GM12878 (cell line): ENCODE data around the gene ZNF581. TPM values are rescaled to one million over a fixed set of nuclear protein-coding genes. Genes with fewer than 3 reads are reported as not detected.
A peak's percentile ranks its signal among the peaks of the same experiment; 100 is the strongest.

Experiments
- CBFB ChIP-seq: IDR thresholded peaks from 2 replicates; pipeline ENCODE4 v1.6.1; 2016; ENCODE audit warnings: antibody characterized with exemption, low read depth
- CBX3 ChIP-seq: fragments of 200-600 bp; sonication (generic); IDR thresholded peaks from 2 replicates; pipeline ENCODE4 v1.6.1; 2016; ENCODE audit warnings: low read depth, borderline replicate concordance
- EGR1 ChIP-seq, 2 experiments: IDR thresholded peaks; 1 replicate in 1 of 2; 2 replicates in 1 of 2; pipeline ENCODE4 v1.6.1; 2011 to 2012; ENCODE audit warnings: low read depth in 2 of 2, low read length in 2 of 2, borderline replicate concordance in 1 of 2, mild to moderate bottlenecking in 1 of 2, moderate library complexity in 1 of 2
- HSF1 ChIP-seq: fragments of 150-350 bp; IDR thresholded peaks from 2 replicates; pipeline ENCODE4 v1.6.1; 2014; ENCODE audit warnings: mild to moderate bottlenecking, low read depth, low read length
- IRF3 ChIP-seq: fragments of 450-650 bp; IDR thresholded peaks from 2 replicates; pipeline ENCODE4 v1.6.1; 2014; ENCODE audit warnings: mild to moderate bottlenecking
- IRF4 ChIP-seq: IDR thresholded peaks from 2 replicates; pipeline ENCODE4 v1.6.1; 2011; ENCODE audit warnings: low read depth, low read length
- IRF5 ChIP-seq: fragments of 450-650 bp; IDR thresholded peaks from 2 replicates; pipeline ENCODE4 v1.6.1; 2017; ENCODE audit warnings: borderline replicate concordance
- KDM1A ChIP-seq: fragments of 200-600 bp; sonication (generic); IDR thresholded peaks from 2 replicates; pipeline ENCODE4 v1.6.1; 2016; ENCODE audit warnings: borderline replicate concordance
- LARP7 ChIP-seq: fragments of 450-650 bp; IDR thresholded peaks from 2 replicates; pipeline ENCODE4 v1.6.1; 2017; ENCODE audit warnings: mild to moderate bottlenecking
- NFIC ChIP-seq: IDR thresholded peaks from 2 replicates; pipeline ENCODE4 v1.6.1; 2012; ENCODE audit warnings: low read depth, mild to moderate bottlenecking, inconsistent platforms, low read length, moderate library complexity
- NFYB ChIP-seq: IDR thresholded peaks from 2 replicates; pipeline ENCODE4 v1.6.1; 2011; ENCODE audit warnings: low read depth, mild to moderate bottlenecking, low read length, improper control_type of control experiment, moderate library complexity; ENCODE audit not compliant: insufficient read depth
- NKRF ChIP-seq: fragments of 450-650 bp; conservative IDR thresholded peaks from 2 replicates; pipeline ENCODE4 v1.6.1; 2017; ENCODE audit warnings: mild to moderate bottlenecking, moderate library complexity
- NR2C1 ChIP-seq: fragments of 450-650 bp; IDR thresholded peaks from 2 replicates; pipeline ENCODE4 v1.6.1; 2017; ENCODE audit warnings: antibody characterized with exemption, mild to moderate bottlenecking, moderate library complexity
- POLR2A ChIP-seq: IDR thresholded peaks from 2 replicates; pipeline ENCODE4 v1.6.1; 2011; ENCODE audit warnings: low read depth, mild to moderate bottlenecking, low read length
- RBBP5 ChIP-seq: fragments of 200-600 bp; sonication (generic); conservative IDR thresholded peaks from 2 replicates; pipeline ENCODE4 v1.6.1; 2016
- SP1 ChIP-seq: IDR thresholded peaks from one replicate; pipeline ENCODE4 v1.6.1; 2011; ENCODE audit warnings: low read depth, low read length
- SUPT20H ChIP-seq: IDR thresholded peaks from 2 replicates; pipeline ENCODE4 v1.6.1; 2011; ENCODE audit warnings: low read depth, mild to moderate bottlenecking, low read length, moderate library complexity, borderline replicate concordance; ENCODE audit not compliant: control insufficient read depth
- ZBTB40 ChIP-seq: fragments of 450-650 bp; IDR thresholded peaks from 2 replicates; pipeline ENCODE4 v1.6.1; 2016; ENCODE audit warnings: mild to moderate bottlenecking, moderate library complexity, borderline replicate concordance
- ZNF207 ChIP-seq: fragments of 450-650 bp; IDR thresholded peaks from 2 replicates; pipeline ENCODE4 v1.6.1; 2014; ENCODE audit warnings: antibody characterized with exemption, mild to moderate bottlenecking, borderline replicate concordance
- ZNF217 ChIP-seq: fragments of 450-650 bp; IDR thresholded peaks from 2 replicates; pipeline ENCODE4 v1.6.1; 2017; ENCODE audit warnings: antibody characterized with exemption, mild to moderate bottlenecking
- polyA plus RNA-seq, 11 experiments: library from polyadenylated mRNA; depleted of rRNA in 4 of 11; unstranded in 6 of 11; stranded (reverse) in 5 of 11; fragments of >200 nt; fragmentation: Nextera tagmentation in 4 of 11; fragmentation: Illumina TruSeq in 1 of 11; extraction: Ambion mirVana in 4 of 11; extraction: Trizol in 1 of 11; gene quantifications; 1 replicate in 1 of 11; 2 replicates in 10 of 11; pipeline versions ENCODE4 v1.2.1 to v1.2.3, GENCODE V29; 2011 to 2016; ENCODE audit warnings: inconsistent platforms in 2 of 11, missing spikeins in 2 of 11, low read depth in 1 of 11
- total RNA-seq, 4 experiments: library from RNA; depleted of rRNA in 3 of 4; stranded (reverse); fragments of >200 nt in 3 of 4; fragmentation: Illumina TruSeq in 1 of 4; extraction: Trizol in 1 of 4; gene quantifications; 2 replicates each; pipeline versions ENCODE4 v1.2.1 to v1.2.3, GENCODE V29; 2013 to 2021

Gene ZNF581
- total and polyA plus RNA-seq, 10 of the 15 experiments (the other 5 are each of a cell fraction or from before 2014, with no cell fraction given), result 4.7 to 45.4 (median 22.2) TPM

- TF ChIP-seq SP1 (peak; percentile 53), ZNF217 (no peak), RBBP5 (no peak), ZNF207 (no peak), SUPT20H (no peak), CBFB (no peak), NKRF (no peak), KDM1A (no peak), IRF4 (0 out of 2 replicates have a peak, but pooled peaks have one; percentile 43), ZBTB40 (peak; percentile 93), EGR1 (IDR thresholded peaks at IDR 0.05; ENCODE audit: borderline replicate concordance in 1 of 2, low read depth in 2 of 2, low read length in 2 of 2) (peak in 1 of 2 experiments; percentile 55; a peak in 1 of 3 replicates), CBX3 (no peak), NFIC (no peak; the same call in 1 of the 2 replicates), POLR2A (peak; percentile 73), LARP7 (no peak), NFYB (no peak), HSF1 (no peak), IRF5 (no peak), IRF3 (no peak), NR2C1 (peak; percentile 92)
These were observed 44.0 kb upstream of the ZNF581 start, which contains the start of gene FIZ1 (continued) for GRCh38 chr19:55599468-55599841.
